ENCODE measurements around the gene ACSM6. TPM values are rescaled to one million over a fixed set of nuclear protein-coding genes. Genes with fewer than 3 reads are reported as not detected.

ACSM6 gene
- total and polyA plus RNA-seq, 8 donors: 0.36 to 0.73 (median 0.42) TPM; not detected in 2

GRCh38 chr10:95172851-95173250 lies 21.2 kb upstream of the ACSM6 start:
- TF ChIP-seq CTCF (IDR thresholded peaks at IDR 0.05): no peak
- no peak for ATAC-seq

GRCh38 chr10:95176101-95176500 lies 17.9 kb upstream of the ACSM6 start:
- no peak overlapping the region for H3K4me3 ChIP-seq
- no peak for ATAC-seq
- H3K9me3 ChIP-seq: peaks cover 0 to 7% of the 10 kb centered on the region in 2 donors

More at GRCh38 chr10:95172851-95173250, 21.2 kb upstream of the ACSM6 start:
- peaks cover 0 to 7% of the 10 kb centered on the region in 2 donors for H3K9me3 ChIP-seq
- no peaks in the 10 kb centered on the region for H3K27me3 ChIP-seq
- H3K4me1 ChIP-seq: no peaks in the 10 kb centered on the region
- H3K27ac ChIP-seq: no peak overlapping the region
- no peaks in the 10 kb centered on the region for H3K36me3 ChIP-seq
- intact Hi-C loops (cut with DNase I): no loop called here
- H3K4me3 ChIP-seq: no peak overlapping the region
- DNase-seq: no peak

GRCh38 chr10:95177429-95177828 lies 16.6 kb upstream of the ACSM6 start:
- ATAC-seq: no peak
- intact Hi-C loops (cut with DNase I): no loop called here
- Histone ChIP-seq H3K9me3 (peaks cover 0 to 7% of the 10 kb centered on the region in 2 donors), H3K27me3 (no peaks in the 10 kb centered on the region), H3K4me3 (no peak overlapping the region), H3K36me3 (no peaks in the 10 kb centered on the region), H3K4me1 (peaks cover 0 to 9% of the 10 kb centered on the region in 2 donors), H3K27ac (no peak overlapping the region)
- TF ChIP-seq CTCF (IDR thresholded peaks at IDR 0.05): no peak
- DNase-seq: no peak

More at GRCh38 chr10:95176101-95176500, 17.9 kb upstream of the ACSM6 start:
- Histone ChIP-seq H3K4me1 (peaks cover 0 to 3% of the 10 kb centered on the region in 2 donors), H3K27me3 (no peaks in the 10 kb centered on the region), H3K27ac (no peak overlapping the region), H3K36me3 (no peaks in the 10 kb centered on the region)
- DNase-seq: peak in 1 of 4 donors; percentile 9
- TF ChIP-seq CTCF (IDR thresholded peaks at IDR 0.05): no peak
- intact Hi-C loops (cut with DNase I): no loop called here

GRCh38 chr10:95178266-95178665 lies 15.8 kb upstream of the ACSM6 start:
- DNase-seq (no peak), ATAC-seq (peak; percentile 49)
- Histone ChIP-seq H3K36me3 (no peaks in the 10 kb centered on the region), H3K4me1 (peaks cover 0 to 18% of the 10 kb centered on the region in 2 donors), H3K9me3 (peaks cover 0 to 7% of the 10 kb centered on the region in 2 donors), H3K27ac (no peak overlapping the region), H3K27me3 (no peaks in the 10 kb centered on the region), H3K4me3 (no peak overlapping the region)
- intact Hi-C loops (cut with DNase I): no loop called here
- TF ChIP-seq CTCF (IDR thresholded peaks at IDR 0.05): no peak

- peak in 1 of 4 donors; percentile 16 for DNase-seq
- Histone ChIP-seq H3K27me3 (peaks cover 0 to 5% of the 10 kb centered on the region in 2 donors), H3K27ac (no peak overlapping the region), H3K4me3 (no peak overlapping the region), H3K4me1 (peaks cover 0 to 20% of the 10 kb centered on the region in 2 donors), H3K36me3 (no peaks in the 10 kb centered on the region), H3K9me3 (peaks cover 0 to 7% of the 10 kb centered on the region in 2 donors)
- intact Hi-C loops (cut with DNase I): no loop called here
- TF ChIP-seq CTCF (IDR thresholded peaks at IDR 0.05): no peak
- no peak for ATAC-seq
These were observed 15.2 kb upstream of the ACSM6 start for GRCh38 chr10:95178797-95179196.

All from left lung (tissue), 10 donors.